K562 (cell line): ENCODE results near the gene WWP2. TPM values are rescaled to one million over a fixed set of nuclear protein-coding genes. Genes with fewer than 3 reads are reported as not detected.

Source experiments
- ATAC-seq: fragments of 200-7000 bp; cut with Tn5 transposase; 3 replicates; pipeline ENCODE4 v1.9.1; 2020; ENCODE audit warnings: moderate library complexity
- BruUV-seq: library from RNA; stranded (reverse); fragments of 400-500 nt; replicated peaks from 2 replicates; lab custom pipeline; 2021; lab: Mats Ljungman, UMichigan
- CTCF ChIA-PET: fragments of 300-600 bp; formaldehyde crosslinking; extraction: SDS; loops from one replicate; lab custom pipeline; 2021; ENCODE audit warnings: low intra/inter-chr PET ratio; lab: Yijun Ruan, JAX
- POLR2A ChIA-PET: fragments of 300-600, 350-650 bp; sonication (Branson Sonifier 250); formaldehyde crosslinking; extraction: SDS; loops from one replicate; lab custom pipeline; 2021; ENCODE audit warnings: antibody characterized with exemption, inconsistent platforms; lab: Yijun Ruan, JAX
- DNase-seq, 4 experiments: peaks; one replicate each; pipeline versions ENCODE4 v3.0.0 to v3.0.0-alpha.2; 2011 to 2018; ENCODE audit warnings: low spot score in 3 of 4, mixed read lengths in 3 of 4; ENCODE audit errors: extremely low read depth in 1 of 4
- FAIRE-seq: peaks from 2 replicates; lab custom pipeline; 2011; peaks lifted over from hg19 to GRCh38; lab: Jason Lieb, UNC
- H2AFZ ChIP-seq: 2 replicates; pipeline ENCODE4 v1.6.0; 2011; ENCODE audit warnings: low read depth, low read length, control low read depth, inconsistent platforms
- H3K27ac ChIP-seq: fragments of 200-600 bp; 3 replicates; pipeline ENCODE4 v1.8.0; 2011; ENCODE audit warnings: low read depth, mild to moderate bottlenecking, control low read depth, inconsistent platforms, low read length, moderate library complexity, mixed read lengths; ENCODE audit errors: extremely low read depth
- H3K27me3 ChIP-seq, 2 experiments: fragments of 300-600 bp in 1 of 2; 2 replicates in 1 of 2; 3 replicates in 1 of 2; pipeline versions ENCODE4 v1.6.0 to v1.8.0; 2011; ENCODE audit warnings: inconsistent platforms in 2 of 2, low read length in 2 of 2, mild to moderate bottlenecking in 1 of 2, mixed read lengths in 1 of 2, moderate library complexity in 1 of 2; ENCODE audit not compliant: control insufficient read depth in 2 of 2, insufficient read depth in 2 of 2
- H3K36me3 ChIP-seq: fragments of 300-600 bp; 3 replicates; pipeline ENCODE4 v1.8.0; 2011; ENCODE audit warnings: mild to moderate bottlenecking, low read length, inconsistent platforms; ENCODE audit not compliant: control insufficient read depth, insufficient read depth
- H3K4me1 ChIP-seq, 2 experiments: fragments of 200-600 bp in 1 of 2; replicated peaks in 1 of 2; 2 replicates in 1 of 2; 3 replicates in 1 of 2; pipeline versions ENCODE4 v1.5.1 to v1.8.0; 2011; ENCODE audit warnings: inconsistent platforms in 2 of 2, low read length in 2 of 2, mild to moderate bottlenecking in 1 of 2, mixed read lengths in 1 of 2, moderate library complexity in 1 of 2; ENCODE audit not compliant: control insufficient read depth in 2 of 2, insufficient read depth in 2 of 2
- H3K4me2 ChIP-seq: 2 replicates; pipeline ENCODE4 v1.6.1; 2011; ENCODE audit warnings: low read length, control low read depth, inconsistent platforms, mixed read lengths; ENCODE audit not compliant: insufficient read depth
- H3K4me3 ChIP-seq: fragments of 200-600 bp; sonication (generic), shearing (Covaris generic); 2 replicates; pipeline ENCODE4 v1.5.1; 2016; ENCODE audit warnings: control low read depth, inconsistent platforms
- H3K79me2 ChIP-seq: fragments of 200-600 bp; 3 replicates; pipeline ENCODE4 v1.8.0; 2011; ENCODE audit warnings: low read length, inconsistent platforms; ENCODE audit not compliant: control insufficient read depth, insufficient read depth
- H3K9ac ChIP-seq, 2 experiments: 2 replicates each; pipeline versions ENCODE4 v1.6.0 to v1.6.1; 2011; ENCODE audit warnings: low read depth in 2 of 2, low read length in 2 of 2, control low read depth in 1 of 2, inconsistent platforms in 1 of 2, mild to moderate bottlenecking in 1 of 2, mixed read lengths in 1 of 2; ENCODE audit not compliant: insufficient read depth in 1 of 2
- H3K9me1 ChIP-seq: one replicate; pipeline ENCODE4 v1.6.0; 2011; ENCODE audit warnings: inconsistent platforms, mild to moderate bottlenecking, low read length, moderate library complexity; ENCODE audit not compliant: control insufficient read depth, insufficient read depth
- H3K9me3 ChIP-seq: replicated peaks from 2 replicates; pipeline ENCODE4 v1.5.1; 2011; ENCODE audit warnings: low read depth, low read length, inconsistent platforms; ENCODE audit not compliant: control insufficient read depth, insufficient read depth
- H4K20me1 ChIP-seq: replicated peaks from 2 replicates; pipeline ENCODE4 v1.6.1; 2011; ENCODE audit warnings: low read length, inconsistent platforms, mixed read lengths; ENCODE audit not compliant: control insufficient read depth, insufficient read depth
- SRSF1 ChIP-seq: fragments of 200-400 bp; formaldehyde crosslinking; IDR thresholded peaks from 2 replicates; pipeline ENCODE4 v1.6.1; 2017; ENCODE audit warnings: mild to moderate bottlenecking, low read depth, low read length, moderate library complexity
- XRCC4 ChIP-seq: IDR thresholded peaks from one replicate; pipeline ENCODE4 v1.6.1; 2011; ENCODE audit not compliant: insufficient read depth, insufficient read length; ENCODE audit errors: extremely low read depth
- ZBTB40 ChIP-seq, 2 experiments: fragments of 450-650 bp in 1 of 2; sonication (generic) in 1 of 2; formaldehyde crosslinking in 1 of 2; IDR thresholded peaks; 2 replicates each; pipeline versions ENCODE4 v1.7.1 to v1.9.0; 2016 to 2022; ENCODE audit warnings: inconsistent platforms in 1 of 2, mild to moderate bottlenecking in 1 of 2, missing genetic modification reagents in 1 of 2
- ZBTB5 ChIP-seq: fragments of 450-650 bp; IDR thresholded peaks from 2 replicates; pipeline ENCODE4 v1.6.1; 2017; ENCODE audit warnings: antibody characterized with exemption
- ZNF184 ChIP-seq: sonication (generic); formaldehyde crosslinking; IDR thresholded peaks from 2 replicates; pipeline ENCODE4 v1.5.0; 2020; ENCODE audit warnings: missing genetic modification reagents
- WGBS: fragments of 100-300 bp; shearing (Covaris generic); methylation state at CpG from one replicate; pipeline ENCODE4 v1.1.6; 2016; ENCODE audit warnings: low coverage, mixed read lengths; ENCODE audit not compliant: insufficient coverage; ENCODE audit errors: missing lambda C conversion rate; 5-methylcytosine and 5-hydroxymethylcytosine counted together
- in situ Hi-C: fragments of 300-500 bp; cut with MboI; formaldehyde crosslinking; loops from 4 replicates; pipeline ENCODE4 v1.15.0; 2018; ENCODE audit warnings: inconsistent platforms, mixed read lengths
- intact Hi-C: fragments of 100-400 bp; cut with micrococcal nuclease; formaldehyde crosslinking; loops from 2 replicates; pipeline ENCODE4 v1.14.2; 2022
- polyA plus RNA-seq, 8 experiments: library from polyadenylated mRNA; depleted of rRNA in 4 of 8; stranded (reverse) in 5 of 8; unstranded in 3 of 8; fragments of >200 nt; fragmentation: Nextera tagmentation in 2 of 8; fragmentation: Illumina TruSeq in 1 of 8; extraction: Ambion mirVana in 2 of 8; extraction: Trizol in 1 of 8; gene quantifications; 2 replicates each; pipeline versions ENCODE4 v1.2.1 to v1.2.3, GENCODE V29; 2011 to 2014; ENCODE audit warnings: inconsistent platforms in 1 of 8, missing spikeins in 1 of 8
- total RNA-seq, 7 experiments: library from RNA; depleted of rRNA in 6 of 7; stranded (reverse); fragments of >200 nt in 6 of 7; fragmentation: Illumina TruSeq in 2 of 7; extraction: Trizol in 2 of 7; gene quantifications; 2 replicates each; pipeline versions ENCODE4 v1.2.1 to v1.2.3, GENCODE V29; 2011 to 2021; ENCODE audit warnings: low replicate concordance in 1 of 7

Gene WWP2
- total and polyA plus RNA-seq, 9 of the 15 experiments (the other 6 are each of a cell fraction or from before 2014, with no cell fraction given) = 1.9 to 34.4 (median 14.6) TPM

- Histone ChIP-seq H3K4me3 (no peak overlapping the region), H3K36me3 (no peaks in the 10 kb centered on the region), H2AFZ (no peak overlapping the region), H3K79me2 (no peaks in the 10 kb centered on the region), H3K9ac (no peak overlapping the region), H3K27ac (no peak overlapping the region), H3K9me3 (no peaks in the 10 kb centered on the region), H3K27me3 (no peaks in the 10 kb centered on the region), H4K20me1 (no peaks in the 10 kb centered on the region), H3K4me1 (no peaks in the 10 kb centered on the region), H3K4me2 (no peak overlapping the region), H3K9me1 (no peaks in the 10 kb centered on the region)
- TF ChIP-seq XRCC4 (no peak), SRSF1 (no peak), ZBTB5 (no peak), ZBTB40 (IDR thresholded peaks at IDR 0.05) (no peak), ZBTB40 (CRISPR knock-in tag; IDR thresholded peaks at IDR 0.05) (no peak), ZNF184 (CRISPR knock-in tag) (no peak)
- FAIRE-seq (no peak), DNase-seq (no peak), ATAC-seq (no peak)
- in situ Hi-C loops = no loop called here
- CTCF ChIA-PET = no interaction called here
- BruUV-seq = no TSS peak
- 53% methylated on average over 1 of the region's 1 CpG for WGBS
- intact Hi-C loops = no loop called here
- POLR2A ChIA-PET = interaction anchor here (1.5 kb wide), 1 partner anchor 9 kb away, joined by 3 read pairs; no protein-coding TSS in a partner anchor
Measured at GRCh38 chr16:69829338-69829737, 67.2 kb downstream of the WWP2 start.
